GM18507 (cell line): ENCODE results near the gene TMEM184A.

Experiments used
- DNase-seq: peaks from one replicate; pipeline ENCODE4 v3.0.0; 2011; ENCODE audit warnings: low read depth; ENCODE audit not compliant: insufficient read length; ENCODE audit errors: extremely low spot score
- FAIRE-seq: peaks from 2 replicates; lab custom pipeline; 2011; peaks lifted over from hg19 to GRCh38; lab: Jason Lieb, UNC

TMEM184A gene

GRCh38 chr7:1496531-1497292 lies 59.3 kb downstream of the TMEM184A start:
- FAIRE-seq (no peak), DNase-seq (no peak)

GRCh38 chr7:1495564-1496242 lies 60.3 kb downstream of the TMEM184A start:
- no peak for FAIRE-seq
- no peak for DNase-seq

GRCh38 chr7:1494866-1495563 lies 61.0 kb downstream of the TMEM184A start:
- FAIRE-seq = no peak

GRCh38 chr7:1494447-1494846 lies 61.6 kb downstream of the TMEM184A start:
- FAIRE-seq = no peak
- no peak for DNase-seq

More at GRCh38 chr7:1494866-1495563, 61.0 kb downstream of the TMEM184A start:
- DNase-seq = no peak

GRCh38 chr7:1493571-1493970 lies 62.4 kb downstream of the TMEM184A start:
- FAIRE-seq = no peak
- DNase-seq = no peak

- FAIRE-seq (no peak), DNase-seq (no peak)
Observed at GRCh38 chr7:1493129-1493528, 62.9 kb downstream of the TMEM184A start.

GRCh38 chr7:1492640-1493039 lies 63.4 kb downstream of the TMEM184A start:
- DNase-seq (no peak), FAIRE-seq (no peak)
